ENCODE data around the gene NOX4. TPM values are rescaled to one million over a fixed set of nuclear protein-coding genes. Genes with fewer than 3 reads are reported as not detected.

Gene NOX4
- not detected for total RNA-seq

- peaks cover 2% of the 10 kb centered on the region for H3K4me1 Mint-ChIP-seq
These were observed at the start of gene NOX4 for GRCh38 chr11:89490981-89491690. Gene NOX4 (minus strand): TSS chr11:89491375. CDS start chr11:89491246, 129 bp downstream.

GRCh38 chr11:89540826-89541225 is 49.7 kb upstream of the NOX4 start:
- no peak for DNase-seq
- Mint-ChIP-seq H3K4me3 (no peak overlapping the region), H3K27me3 (peaks cover 4% of the 10 kb centered on the region), H3K36me3 (ENCODE audit: low read depth) (no peaks in the 10 kb centered on the region), H3K27ac (no peak overlapping the region), H3K9me3 (ENCODE audit: low read depth) (no peaks in the 10 kb centered on the region), H3K4me1 (no peaks in the 10 kb centered on the region)
- CTCF ChIA-PET: no interaction called here
- POLR2A ChIA-PET: no interaction called here
- no peak for ATAC-seq
- intact Hi-C loops (cut with DNase I, micrococcal nuclease): no loop called here

More at GRCh38 chr11:89490981-89491690, at the start of gene NOX4:
- Mint-ChIP-seq H3K27ac (no peak within 1 kb of the TSS), H3K36me3 (ENCODE audit: low read depth) (no peaks in the 10 kb centered on the region), H3K9me3 (ENCODE audit: low read depth) (no peaks in the 10 kb centered on the region), H3K27me3 (peaks cover 25% of the 10 kb centered on the region), H3K4me3 (no peak within 1 kb of the TSS)
- intact Hi-C loops (cut with DNase I, micrococcal nuclease): no loop called here
- DNase-seq (no peak), ATAC-seq (no peak)
- ChIA-PET CTCF (no interaction called here), POLR2A (no interaction called here)

- intact Hi-C loops (cut with DNase I, micrococcal nuclease): no loop called here
- ATAC-seq: no peak
- ChIA-PET POLR2A (no interaction called here), CTCF (no interaction called here)
- no peak for DNase-seq
- no peaks in the 10 kb centered on the region for H3K4me1 Mint-ChIP-seq
- peaks cover 4% of the 10 kb centered on the region for H3K27me3 Mint-ChIP-seq
- H3K9me3 Mint-ChIP-seq (ENCODE audit: low read depth): no peaks in the 10 kb centered on the region
- no peak overlapping the region for H3K4me3 Mint-ChIP-seq
- H3K27ac Mint-ChIP-seq: no peak overlapping the region
- no peaks in the 10 kb centered on the region for H3K36me3 Mint-ChIP-seq (ENCODE audit: low read depth)
These were observed 46.8 kb upstream of the NOX4 start for GRCh38 chr11:89537936-89538335.

GRCh38 chr11:89536926-89537325 is 45.8 kb upstream of the NOX4 start:
- H3K27me3 Mint-ChIP-seq: peaks cover 4% of the 10 kb centered on the region
- no peak overlapping the region for H3K27ac Mint-ChIP-seq
- no peak for ATAC-seq
- ChIA-PET CTCF (no interaction called here), POLR2A (no interaction called here)
- H3K9me3 Mint-ChIP-seq (ENCODE audit: low read depth): no peaks in the 10 kb centered on the region
- no peaks in the 10 kb centered on the region for H3K4me1 Mint-ChIP-seq
- H3K4me3 Mint-ChIP-seq: no peak overlapping the region
- no peak for DNase-seq
- H3K36me3 Mint-ChIP-seq (ENCODE audit: low read depth): no peaks in the 10 kb centered on the region
- intact Hi-C loops (cut with DNase I, micrococcal nuclease): no loop called here

- POLR2A ChIA-PET: no interaction called here
- intact Hi-C loops (cut with DNase I, micrococcal nuclease): no loop called here
- Mint-ChIP-seq H3K4me3 (no peak overlapping the region), H3K27ac (no peak overlapping the region), H3K4me1 (no peaks in the 10 kb centered on the region), H3K27me3 (peaks cover 4% of the 10 kb centered on the region), H3K36me3 (ENCODE audit: low read depth) (no peaks in the 10 kb centered on the region), H3K9me3 (ENCODE audit: low read depth) (no peaks in the 10 kb centered on the region)
- DNase-seq (no peak), ATAC-seq (no peak)
- CTCF ChIA-PET: no interaction called here
These were observed 44.0 kb upstream of the NOX4 start for GRCh38 chr11:89535221-89535620.

GRCh38 chr11:89529626-89530380 is 38.6 kb upstream of the NOX4 start:
- Mint-ChIP-seq H3K4me1 (no peaks in the 10 kb centered on the region), H3K27ac (no peak overlapping the region), H3K36me3 (ENCODE audit: low read depth) (no peaks in the 10 kb centered on the region), H3K9me3 (ENCODE audit: low read depth) (no peaks in the 10 kb centered on the region), H3K4me3 (no peak overlapping the region), H3K27me3 (no peaks in the 10 kb centered on the region)
- no peak for ATAC-seq
- CTCF ChIA-PET: no interaction called here
- DNase-seq: no peak
- POLR2A ChIA-PET: no interaction called here
- intact Hi-C loops (cut with DNase I, micrococcal nuclease): no loop called here

- Mint-ChIP-seq H3K27ac (no peak overlapping the region), H3K9me3 (ENCODE audit: low read depth) (no peaks in the 10 kb centered on the region), H3K4me1 (no peaks in the 10 kb centered on the region), H3K4me3 (no peak overlapping the region), H3K27me3 (no peaks in the 10 kb centered on the region), H3K36me3 (ENCODE audit: low read depth) (no peaks in the 10 kb centered on the region)
- DNase-seq (no peak), ATAC-seq (no peak)
- intact Hi-C loops (cut with DNase I, micrococcal nuclease): no loop called here
- ChIA-PET POLR2A (no interaction called here), CTCF (no interaction called here)
These were observed 30.6 kb upstream of the NOX4 start for GRCh38 chr11:89521792-89522191.

GRCh38 chr11:89521294-89521693 is 30.1 kb upstream of the NOX4 start:
- ChIA-PET POLR2A (no interaction called here), CTCF (no interaction called here)
- DNase-seq: no peak
- Mint-ChIP-seq H3K27ac (no peak overlapping the region), H3K36me3 (ENCODE audit: low read depth) (no peaks in the 10 kb centered on the region), H3K9me3 (ENCODE audit: low read depth) (no peaks in the 10 kb centered on the region), H3K4me1 (no peaks in the 10 kb centered on the region), H3K4me3 (no peak overlapping the region), H3K27me3 (no peaks in the 10 kb centered on the region)
- ATAC-seq: no peak
- intact Hi-C loops (cut with DNase I, micrococcal nuclease): no loop called here

GRCh38 chr11:89516496-89516895 is 25.3 kb upstream of the NOX4 start:
- CTCF ChIA-PET: no interaction called here
- Mint-ChIP-seq H3K4me3 (no peak overlapping the region), H3K27me3 (no peaks in the 10 kb centered on the region), H3K27ac (no peak overlapping the region), H3K9me3 (ENCODE audit: low read depth) (no peaks in the 10 kb centered on the region), H3K36me3 (ENCODE audit: low read depth) (no peaks in the 10 kb centered on the region), H3K4me1 (no peaks in the 10 kb centered on the region)
- ATAC-seq (no peak), DNase-seq (no peak)
- POLR2A ChIA-PET: no interaction called here
- intact Hi-C loops (cut with DNase I, micrococcal nuclease): loop anchor here in 1 of 2 experiments (10.0 kb wide), 1 partner anchor 62 kb away; no protein-coding TSS in a partner anchor

- Mint-ChIP-seq H3K9me3 (ENCODE audit: low read depth) (peaks cover 2% of the 10 kb centered on the region), H3K4me1 (no peaks in the 10 kb centered on the region), H3K27me3 (no peaks in the 10 kb centered on the region), H3K36me3 (ENCODE audit: low read depth) (no peaks in the 10 kb centered on the region), H3K27ac (no peak overlapping the region), H3K4me3 (no peak overlapping the region)
- ATAC-seq: no peak
- intact Hi-C loops (cut with DNase I, micrococcal nuclease): loop anchor here in 1 of 2 experiments (10.0 kb wide), 1 partner anchor 64 kb away; no protein-coding TSS in a partner anchor
- POLR2A ChIA-PET: no interaction called here
- DNase-seq: no peak
- CTCF ChIA-PET: no interaction called here
These were observed 17.4 kb upstream of the NOX4 start for GRCh38 chr11:89508544-89508943.

GRCh38 chr11:89504270-89504669 is 13.1 kb upstream of the NOX4 start:
- DNase-seq (no peak), ATAC-seq (no peak)
- H3K27ac Mint-ChIP-seq: no peak overlapping the region
- no peaks in the 10 kb centered on the region for H3K36me3 Mint-ChIP-seq (ENCODE audit: low read depth)
- peaks cover 2% of the 10 kb centered on the region for H3K9me3 Mint-ChIP-seq (ENCODE audit: low read depth)
- no peaks in the 10 kb centered on the region for H3K27me3 Mint-ChIP-seq
- H3K4me1 Mint-ChIP-seq: no peaks in the 10 kb centered on the region
- ChIA-PET POLR2A (no interaction called here), CTCF (interaction anchor here (0.6 kb wide), 1 partner anchor 32 kb away, joined by 3 read pairs; no protein-coding TSS in a partner anchor)
- intact Hi-C loops (cut with DNase I, micrococcal nuclease): loop anchor here in 1 of 2 experiments (10.0 kb wide), 1 partner anchor 59 kb away; no protein-coding TSS in a partner anchor
- H3K4me3 Mint-ChIP-seq: no peak overlapping the region

GRCh38 chr11:89503422-89503821 is 12.2 kb upstream of the NOX4 start:
- ATAC-seq (no peak), DNase-seq (no peak)
- peaks cover 2% of the 10 kb centered on the region for H3K9me3 Mint-ChIP-seq (ENCODE audit: low read depth)
- no peaks in the 10 kb centered on the region for H3K36me3 Mint-ChIP-seq (ENCODE audit: low read depth)
- H3K4me3 Mint-ChIP-seq: no peak overlapping the region
- POLR2A ChIA-PET: no interaction called here
- CTCF ChIA-PET: no interaction called here
- H3K4me1 Mint-ChIP-seq: no peaks in the 10 kb centered on the region
- no peaks in the 10 kb centered on the region for H3K27me3 Mint-ChIP-seq
- intact Hi-C loops (cut with DNase I, micrococcal nuclease): loop anchor here in 1 of 2 experiments (10.0 kb wide), 1 partner anchor 59 kb away; no protein-coding TSS in a partner anchor
- no peak overlapping the region for H3K27ac Mint-ChIP-seq
